Measurements from ENCODE around the gene TCN2.

GRCh38 chr22:30648825-30649224 lies 41.9 kb downstream of the TCN2 start:
- TF ChIP-seq CTCF (conservative IDR thresholded peaks at IDR 0.05; ENCODE audit: low read depth, low read length), result no peak
- TF ChIP-seq EZH2 (IDR thresholded peaks at IDR 0.05; ENCODE audit: borderline replicate concordance, low read depth, low read length, poor library complexity, severe bottlenecking), result no peak

Measured in A673 (cell line).